Measurements from ENCODE around the gene ATG16L2. TPM values are rescaled to one million over a fixed set of nuclear protein-coding genes. Genes with fewer than 3 reads are reported as not detected.

Gene ATG16L2
- total and polyA plus RNA-seq, 9 of the 15 experiments (the other 6 are each of a cell fraction or from before 2014, with no cell fraction given) = 0.18 to 11.2 (median 6.2) TPM

- TF ChIP-seq SFPQ (IDR thresholded peaks at IDR 0.05; ENCODE audit: low read depth, low read length) = no peak
- no peak for TF ChIP-seq ZFX (CRISPR knock-in tag; IDR thresholded peaks at IDR 0.05)
- no peak for TF ChIP-seq GTF2A2 (tag; IDR thresholded peaks at IDR 0.05)
- no peak for TF ChIP-seq FOS (IDR thresholded peaks at IDR 0.05; ENCODE audit: extremely low read depth, insufficient read length)
- TF ChIP-seq TGIF2 (CRISPR knock-in tag; IDR thresholded peaks at IDR 0.05) = no peak
- no peak for TF ChIP-seq STAT5A (IDR thresholded peaks at IDR 0.05; ENCODE audit: borderline replicate concordance, low read length)
- TF ChIP-seq SMC3 (conservative IDR thresholded peaks at IDR 0.05; ENCODE audit: insufficient read depth, low read depth, low read length) = no peak
- no peak for TF ChIP-seq TBP (optimal IDR thresholded peaks at IDR 0.05; ENCODE audit: low read depth, low read length)
- TF ChIP-seq ZNF274 (IDR thresholded peaks at IDR 0.05; ENCODE audit: borderline replicate concordance, low read depth, low read length) = no peak
- no peak for TF ChIP-seq ZNF511 (CRISPR knock-in tag; IDR thresholded peaks at IDR 0.05)
- 0 out of 2 replicates have a peak, but pooled peaks have one; percentile 3 for TF ChIP-seq NCOR1 (IDR thresholded peaks at IDR 0.05)
- TF ChIP-seq PTTG1 (tag; IDR thresholded peaks at IDR 0.05; ENCODE audit: low read depth) = no peak
- TF ChIP-seq TFAP4 (CRISPR knock-in tag; IDR thresholded peaks at IDR 0.05; ENCODE audit: borderline replicate concordance) = 0 out of 2 replicates have a peak, but pooled peaks have one; percentile 41
- no peak for TF ChIP-seq ZNF551 (CRISPR knock-in tag; IDR thresholded peaks at IDR 0.05)
- TF ChIP-seq DMBX1 (CRISPR knock-in tag; IDR thresholded peaks at IDR 0.05; ENCODE audit: borderline replicate concordance) = no peak; the same call in 1 of the 2 replicates
- TF ChIP-seq CBFA2T2 (conservative IDR thresholded peaks at IDR 0.05) = peak; percentile 80
- TF ChIP-seq HNRNPH1 (optimal IDR thresholded peaks at IDR 0.05; ENCODE audit: low read depth, low read length) = no peak
- TF ChIP-seq JUND (IDR thresholded peaks at IDR 0.05; ENCODE audit: borderline replicate concordance, low read depth, low read length) = no peak
- TF ChIP-seq JUND (tag; IDR thresholded peaks at IDR 0.05; ENCODE audit: borderline replicate concordance, low read depth, low read length) = no peak
- TF ChIP-seq GABPB1 (CRISPR knock-in tag; IDR thresholded peaks at IDR 0.05) = no peak
- peak; percentile 9; the same call in 1 of the 2 replicates for TF ChIP-seq ZNF263 (CRISPR knock-in tag; IDR thresholded peaks at IDR 0.05; ENCODE audit: borderline replicate concordance)
- no peak for TF ChIP-seq FUS (optimal IDR thresholded peaks at IDR 0.05; ENCODE audit: low read depth, low read length)
- 0 out of 2 replicates have a peak, but pooled peaks have one; percentile 29 for TF ChIP-seq FOXP1 (CRISPR knock-in tag; IDR thresholded peaks at IDR 0.05)
Observed at GRCh38 chr11:72815110-72815618, 953 bp downstream of the ATG16L2 start (continued).

Measured in K562 (cell line).